ENCODE results near the gene ZMYND19.

Gene ZMYND19

DNA sequence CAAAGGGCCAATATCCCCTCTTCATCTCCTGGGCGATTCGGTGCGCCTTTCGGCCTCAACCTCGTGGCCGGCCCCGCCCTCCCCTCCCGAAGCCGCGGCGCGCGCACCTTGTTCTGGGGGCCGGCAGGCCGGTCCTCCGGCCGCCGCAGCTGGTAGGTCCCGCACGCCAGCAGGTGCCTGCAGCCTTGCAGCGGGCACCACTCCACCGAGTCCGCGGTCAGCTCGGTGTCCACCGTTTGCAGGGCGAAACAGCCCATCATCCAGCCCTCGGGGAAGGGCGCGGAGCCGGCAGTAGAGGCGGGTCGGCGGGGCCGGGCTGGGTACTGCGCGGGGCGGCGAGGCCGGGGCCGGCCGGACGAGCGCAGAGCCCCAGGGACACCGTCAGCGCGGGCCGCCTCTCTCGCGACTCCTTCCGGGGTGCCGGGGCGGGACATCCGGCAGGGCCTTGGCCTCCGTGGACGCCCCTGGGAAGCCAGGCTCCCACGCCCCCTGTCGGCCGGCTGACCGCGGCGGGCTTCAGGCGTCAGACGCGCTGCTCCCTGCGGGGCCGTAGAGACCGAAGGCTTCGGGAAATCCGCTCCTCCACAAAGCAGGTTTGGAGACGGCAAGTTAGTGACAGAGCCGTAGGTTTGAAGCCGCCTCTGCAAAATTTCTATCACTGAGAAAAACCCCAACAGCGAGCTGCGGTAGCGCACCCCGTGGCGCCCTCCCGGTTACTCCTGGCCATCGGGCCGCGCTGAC is 11.6 kb downstream of the ZMYND19 start, which contains the start of gene DPH7 (continued):
- no peak for TF ChIP-seq SETDB1 (IDR thresholded peaks at IDR 0.05; ENCODE audit: insufficient read length, low read length)
- TF ChIP-seq, protein P1, sequence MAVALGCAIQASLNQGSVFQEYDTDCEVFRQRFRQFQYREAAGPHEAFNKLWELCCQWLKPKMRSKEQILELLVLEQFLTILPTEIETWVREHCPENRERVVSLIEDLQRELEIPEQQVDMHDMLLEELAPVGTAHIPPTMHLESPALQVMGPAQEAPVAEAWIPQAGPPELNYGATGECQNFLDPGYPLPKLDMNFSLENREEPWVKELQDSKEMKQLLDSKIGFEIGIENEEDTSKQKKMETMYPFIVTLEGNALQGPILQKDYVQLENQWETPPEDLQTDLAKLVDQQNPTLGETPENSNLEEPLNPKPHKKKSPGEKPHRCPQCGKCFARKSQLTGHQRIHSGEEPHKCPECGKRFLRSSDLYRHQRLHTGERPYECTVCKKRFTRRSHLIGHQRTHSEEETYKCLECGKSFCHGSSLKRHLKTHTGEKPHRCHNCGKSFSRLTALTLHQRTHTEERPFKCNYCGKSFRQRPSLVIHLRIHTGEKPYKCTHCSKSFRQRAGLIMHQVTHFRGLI (tag by site-specific recombination; IDR thresholded peaks at IDR 0.05), result no peak; the same call in 1 of the 2 replicates
- TF ChIP-seq ZNF248 (tag by site-specific recombination; IDR thresholded peaks at IDR 0.05), result no peak
- no peak for TF ChIP-seq ZEB2 (tag by site-specific recombination; IDR thresholded peaks at IDR 0.05)
- TF ChIP-seq, protein P2, sequence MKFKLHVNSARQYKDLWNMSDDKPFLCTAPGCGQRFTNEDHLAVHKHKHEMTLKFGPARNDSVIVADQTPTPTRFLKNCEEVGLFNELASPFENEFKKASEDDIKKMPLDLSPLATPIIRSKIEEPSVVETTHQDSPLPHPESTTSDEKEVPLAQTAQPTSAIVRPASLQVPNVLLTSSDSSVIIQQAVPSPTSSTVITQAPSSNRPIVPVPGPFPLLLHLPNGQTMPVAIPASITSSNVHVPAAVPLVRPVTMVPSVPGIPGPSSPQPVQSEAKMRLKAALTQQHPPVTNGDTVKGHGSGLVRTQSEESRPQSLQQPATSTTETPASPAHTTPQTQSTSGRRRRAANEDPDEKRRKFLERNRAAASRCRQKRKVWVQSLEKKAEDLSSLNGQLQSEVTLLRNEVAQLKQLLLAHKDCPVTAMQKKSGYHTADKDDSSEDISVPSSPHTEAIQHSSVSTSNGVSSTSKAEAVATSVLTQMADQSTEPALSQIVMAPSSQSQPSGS (tag by site-specific recombination; IDR thresholded peaks at IDR 0.05; ENCODE audit: low read depth), result no peak
- TF ChIP-seq, protein P3, sequence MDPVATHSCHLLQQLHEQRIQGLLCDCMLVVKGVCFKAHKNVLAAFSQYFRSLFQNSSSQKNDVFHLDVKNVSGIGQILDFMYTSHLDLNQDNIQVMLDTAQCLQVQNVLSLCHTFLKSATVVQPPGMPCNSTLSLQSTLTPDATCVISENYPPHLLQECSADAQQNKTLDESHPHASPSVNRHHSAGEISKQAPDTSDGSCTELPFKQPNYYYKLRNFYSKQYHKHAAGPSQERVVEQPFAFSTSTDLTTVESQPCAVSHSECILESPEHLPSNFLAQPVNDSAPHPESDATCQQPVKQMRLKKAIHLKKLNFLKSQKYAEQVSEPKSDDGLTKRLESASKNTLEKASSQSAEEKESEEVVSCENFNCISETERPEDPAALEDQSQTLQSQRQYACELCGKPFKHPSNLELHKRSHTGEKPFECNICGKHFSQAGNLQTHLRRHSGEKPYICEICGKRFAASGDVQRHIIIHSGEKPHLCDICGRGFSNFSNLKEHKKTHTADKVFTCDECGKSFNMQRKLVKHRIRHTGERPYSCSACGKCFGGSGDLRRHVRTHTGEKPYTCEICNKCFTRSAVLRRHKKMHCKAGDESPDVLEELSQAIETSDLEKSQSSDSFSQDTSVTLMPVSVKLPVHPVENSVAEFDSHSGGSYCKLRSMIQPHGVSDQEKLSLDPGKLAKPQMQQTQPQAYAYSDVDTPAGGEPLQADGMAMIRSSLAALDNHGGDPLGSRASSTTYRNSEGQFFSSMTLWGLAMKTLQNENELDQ (tag by site-specific recombination; IDR thresholded peaks at IDR 0.05; ENCODE audit: low read depth), result no peak
- TF ChIP-seq, protein P4, sequence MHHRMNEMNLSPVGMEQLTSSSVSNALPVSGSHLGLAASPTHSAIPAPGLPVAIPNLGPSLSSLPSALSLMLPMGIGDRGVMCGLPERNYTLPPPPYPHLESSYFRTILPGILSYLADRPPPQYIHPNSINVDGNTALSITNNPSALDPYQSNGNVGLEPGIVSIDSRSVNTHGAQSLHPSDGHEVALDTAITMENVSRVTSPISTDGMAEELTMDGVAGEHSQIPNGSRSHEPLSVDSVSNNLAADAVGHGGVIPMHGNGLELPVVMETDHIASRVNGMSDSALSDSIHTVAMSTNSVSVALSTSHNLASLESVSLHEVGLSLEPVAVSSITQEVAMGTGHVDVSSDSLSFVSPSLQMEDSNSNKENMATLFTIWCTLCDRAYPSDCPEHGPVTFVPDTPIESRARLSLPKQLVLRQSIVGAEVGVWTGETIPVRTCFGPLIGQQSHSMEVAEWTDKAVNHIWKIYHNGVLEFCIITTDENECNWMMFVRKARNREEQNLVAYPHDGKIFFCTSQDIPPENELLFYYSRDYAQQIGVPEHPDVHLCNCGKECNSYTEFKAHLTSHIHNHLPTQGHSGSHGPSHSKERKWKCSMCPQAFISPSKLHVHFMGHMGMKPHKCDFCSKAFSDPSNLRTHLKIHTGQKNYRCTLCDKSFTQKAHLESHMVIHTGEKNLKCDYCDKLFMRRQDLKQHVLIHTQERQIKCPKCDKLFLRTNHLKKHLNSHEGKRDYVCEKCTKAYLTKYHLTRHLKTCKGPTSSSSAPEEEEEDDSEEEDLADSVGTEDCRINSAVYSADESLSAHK (tag by site-specific recombination; IDR thresholded peaks at IDR 0.05), result no peak
- no peak for TF ChIP-seq SALL2 (tag by site-specific recombination; IDR thresholded peaks at IDR 0.05; ENCODE audit: borderline replicate concordance)
- TF ChIP-seq, protein P5, sequence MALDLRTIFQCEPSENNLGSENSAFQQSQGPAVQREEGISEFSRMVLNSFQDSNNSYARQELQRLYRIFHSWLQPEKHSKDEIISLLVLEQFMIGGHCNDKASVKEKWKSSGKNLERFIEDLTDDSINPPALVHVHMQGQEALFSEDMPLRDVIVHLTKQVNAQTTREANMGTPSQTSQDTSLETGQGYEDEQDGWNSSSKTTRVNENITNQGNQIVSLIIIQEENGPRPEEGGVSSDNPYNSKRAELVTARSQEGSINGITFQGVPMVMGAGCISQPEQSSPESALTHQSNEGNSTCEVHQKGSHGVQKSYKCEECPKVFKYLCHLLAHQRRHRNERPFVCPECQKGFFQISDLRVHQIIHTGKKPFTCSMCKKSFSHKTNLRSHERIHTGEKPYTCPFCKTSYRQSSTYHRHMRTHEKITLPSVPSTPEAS (tag by site-specific recombination; IDR thresholded peaks at IDR 0.05), result no peak
- TF ChIP-seq, protein P6, sequence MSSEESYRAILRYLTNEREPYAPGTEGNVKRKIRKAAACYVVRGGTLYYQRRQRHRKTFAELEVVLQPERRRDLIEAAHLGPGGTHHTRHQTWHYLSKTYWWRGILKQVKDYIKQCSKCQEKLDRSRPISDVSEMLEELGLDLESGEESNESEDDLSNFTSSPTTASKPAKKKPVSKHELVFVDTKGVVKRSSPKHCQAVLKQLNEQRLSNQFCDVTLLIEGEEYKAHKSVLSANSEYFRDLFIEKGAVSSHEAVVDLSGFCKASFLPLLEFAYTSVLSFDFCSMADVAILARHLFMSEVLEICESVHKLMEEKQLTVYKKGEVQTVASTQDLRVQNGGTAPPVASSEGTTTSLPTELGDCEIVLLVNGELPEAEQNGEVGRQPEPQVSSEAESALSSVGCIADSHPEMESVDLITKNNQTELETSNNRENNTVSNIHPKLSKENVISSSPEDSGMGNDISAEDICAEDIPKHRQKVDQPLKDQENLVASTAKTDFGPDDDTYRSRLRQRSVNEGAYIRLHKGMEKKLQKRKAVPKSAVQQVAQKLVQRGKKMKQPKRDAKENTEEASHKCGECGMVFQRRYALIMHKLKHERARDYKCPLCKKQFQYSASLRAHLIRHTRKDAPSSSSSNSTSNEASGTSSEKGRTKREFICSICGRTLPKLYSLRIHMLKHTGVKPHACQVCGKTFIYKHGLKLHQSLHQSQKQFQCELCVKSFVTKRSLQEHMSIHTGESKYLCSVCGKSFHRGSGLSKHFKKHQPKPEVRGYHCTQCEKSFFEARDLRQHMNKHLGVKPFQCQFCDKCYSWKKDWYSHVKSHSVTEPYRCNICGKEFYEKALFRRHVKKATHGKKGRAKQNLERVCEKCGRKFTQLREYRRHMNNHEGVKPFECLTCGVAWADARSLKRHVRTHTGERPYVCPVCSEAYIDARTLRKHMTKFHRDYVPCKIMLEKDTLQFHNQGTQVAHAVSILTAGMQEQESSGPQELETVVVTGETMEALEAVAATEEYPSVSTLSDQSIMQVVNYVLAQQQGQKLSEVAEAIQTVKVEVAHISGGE (tag by site-specific recombination; conservative IDR thresholded peaks at IDR 0.05; ENCODE audit: low read depth), result peak; percentile 96
- TF ChIP-seq ZNF132 (tag by site-specific recombination; IDR thresholded peaks at IDR 0.05; ENCODE audit: borderline replicate concordance), result no peak
- TF ChIP-seq, protein P7, sequence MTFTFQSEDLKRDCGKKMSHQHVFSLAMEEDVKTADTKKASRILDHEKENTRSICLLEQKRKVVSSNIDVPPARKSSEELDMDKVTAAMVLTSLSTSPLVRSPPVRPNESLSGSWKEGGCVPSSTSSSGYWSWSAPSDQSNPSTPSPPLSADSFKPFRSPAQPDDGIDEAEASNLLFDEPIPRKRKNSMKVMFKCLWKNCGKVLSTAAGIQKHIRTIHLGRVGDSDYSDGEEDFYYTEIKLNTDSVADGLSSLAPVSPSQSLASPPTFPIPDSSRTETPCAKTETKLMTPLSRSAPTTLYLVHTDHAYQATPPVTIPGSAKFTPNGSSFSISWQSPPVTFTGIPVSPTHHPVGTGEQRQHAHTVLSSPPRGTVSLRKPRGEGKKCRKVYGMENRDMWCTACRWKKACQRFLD (tag by site-specific recombination; IDR thresholded peaks at IDR 0.05), result peak; percentile 86
- TF ChIP-seq, protein P8, sequence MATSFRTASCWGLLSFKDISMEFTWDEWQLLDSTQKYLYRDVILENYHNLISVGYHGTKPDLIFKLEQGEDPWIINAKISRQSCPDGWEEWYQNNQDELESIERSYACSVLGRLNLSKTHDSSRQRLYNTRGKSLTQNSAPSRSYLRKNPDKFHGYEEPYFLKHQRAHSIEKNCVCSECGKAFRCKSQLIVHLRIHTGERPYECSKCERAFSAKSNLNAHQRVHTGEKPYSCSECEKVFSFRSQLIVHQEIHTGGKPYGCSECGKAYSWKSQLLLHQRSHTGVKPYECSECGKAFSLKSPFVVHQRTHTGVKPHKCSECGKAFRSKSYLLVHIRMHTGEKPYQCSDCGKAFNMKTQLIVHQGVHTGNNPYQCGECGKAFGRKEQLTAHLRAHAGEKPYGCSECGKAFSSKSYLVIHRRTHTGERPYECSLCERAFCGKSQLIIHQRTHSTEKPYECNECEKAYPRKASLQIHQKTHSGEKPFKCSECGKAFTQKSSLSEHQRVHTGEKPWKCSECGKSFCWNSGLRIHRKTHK (tag by site-specific recombination; IDR thresholded peaks at IDR 0.05), result no peak
- no peak for TF ChIP-seq ZNF791 (tag by site-specific recombination; IDR thresholded peaks at IDR 0.05)
- TF ChIP-seq GLI2 (tag by site-specific recombination; IDR thresholded peaks at IDR 0.05; ENCODE audit: borderline replicate concordance, low read depth), result 0 out of 2 replicates have a peak, but pooled peaks have one; percentile 17
- no peak; the same call in 1 of the 2 replicates for TF ChIP-seq SP7 (tag by site-specific recombination; IDR thresholded peaks at IDR 0.05)

Data from HEK293 (cell line).